HEK293 (cell line): Measurements from ENCODE around the gene SPHK1.

Experiments
- BCL11A ChIP-seq: fragments of 450-650 bp; formaldehyde crosslinking; IDR thresholded peaks from 2 replicates; pipeline ENCODE4 v1.5.1; 2016; ENCODE audit warnings: low read depth, missing biosample characterization, missing genetic modification characterization
- EGR2 ChIP-seq: fragments of 450-650 bp; formaldehyde crosslinking; IDR thresholded peaks from 2 replicates; pipeline ENCODE4 v1.5.1; 2016; ENCODE audit warnings: low read depth, missing biosample characterization, missing genetic modification characterization
- KLF1 ChIP-seq: fragments of 450-650 bp; formaldehyde crosslinking; IDR thresholded peaks from 2 replicates; pipeline ENCODE4 v1.5.1; 2016; ENCODE audit warnings: missing biosample characterization, missing genetic modification characterization
- KLF9 ChIP-seq: fragments of 450-650 bp; formaldehyde crosslinking; IDR thresholded peaks from 2 replicates; pipeline ENCODE4 v1.5.1; 2016; ENCODE audit warnings: missing biosample characterization, missing genetic modification characterization, low read depth
- PRDM10 ChIP-seq: fragments of 450-650 bp; formaldehyde crosslinking; IDR thresholded peaks from 2 replicates; pipeline ENCODE4 v1.5.1; 2016; ENCODE audit warnings: missing biosample characterization, missing genetic modification characterization
- PRDM2 ChIP-seq: fragments of 450-650 bp; formaldehyde crosslinking; IDR thresholded peaks from 2 replicates; pipeline ENCODE4 v1.5.1; 2016; ENCODE audit warnings: missing biosample characterization, missing genetic modification characterization, borderline replicate concordance
- TRIM28 ChIP-seq: IDR thresholded peaks from 2 replicates; pipeline ENCODE4 v1.6.1; 2011; ENCODE audit warnings: low read length, control low read depth, borderline replicate concordance
- ZBTB1 ChIP-seq: fragments of 450-650 bp; formaldehyde crosslinking; IDR thresholded peaks from 2 replicates; pipeline ENCODE4 v1.5.1; 2016; ENCODE audit warnings: missing biosample characterization, missing genetic modification characterization
- ZBTB7A ChIP-seq: fragments of 450-650 bp; formaldehyde crosslinking; IDR thresholded peaks from 2 replicates; pipeline ENCODE4 v1.5.1; 2016; ENCODE audit warnings: low read depth, missing biosample characterization, missing genetic modification characterization
- ZNF114 ChIP-seq: fragments of 450-650 bp; formaldehyde crosslinking; IDR thresholded peaks from 2 replicates; pipeline ENCODE4 v1.5.0; 2017; ENCODE audit warnings: missing biosample characterization, missing genetic modification characterization
- ZNF211 ChIP-seq: fragments of 450-650 bp; formaldehyde crosslinking; IDR thresholded peaks from 2 replicates; pipeline ENCODE4 v1.5.1; 2016; ENCODE audit warnings: low read depth, missing biosample characterization, missing genetic modification characterization
- ZNF248 ChIP-seq: fragments of 450-650 bp; formaldehyde crosslinking; IDR thresholded peaks from 2 replicates; pipeline ENCODE4 v1.5.1; 2017; ENCODE audit warnings: missing biosample characterization, missing genetic modification characterization
- ZNF394 ChIP-seq: fragments of 450-650 bp; formaldehyde crosslinking; IDR thresholded peaks from 2 replicates; pipeline ENCODE4 v1.5.1; 2016; ENCODE audit warnings: missing biosample characterization, missing genetic modification characterization, mild to moderate bottlenecking, moderate library complexity, borderline replicate concordance
- ZNF501 ChIP-seq: fragments of 450-650 bp; formaldehyde crosslinking; IDR thresholded peaks from 2 replicates; pipeline ENCODE4 v1.5.1; 2016; ENCODE audit warnings: missing biosample characterization, missing genetic modification characterization
- ZNF558 ChIP-seq: fragments of 450-650 bp; formaldehyde crosslinking; IDR thresholded peaks from 2 replicates; pipeline ENCODE4 v1.5.1; 2016; ENCODE audit warnings: missing biosample characterization, missing genetic modification characterization
- ZNF837 ChIP-seq: fragments of 450-650 bp; formaldehyde crosslinking; IDR thresholded peaks from 2 replicates; pipeline ENCODE4 v1.5.1; 2016; ENCODE audit warnings: missing biosample characterization, missing genetic modification characterization
- ZSCAN5A ChIP-seq: fragments of 450-650 bp; formaldehyde crosslinking; IDR thresholded peaks from 2 replicates; pipeline ENCODE4 v1.5.1; 2016; ENCODE audit warnings: missing biosample characterization, missing genetic modification characterization

SPHK1 gene

DNA sequence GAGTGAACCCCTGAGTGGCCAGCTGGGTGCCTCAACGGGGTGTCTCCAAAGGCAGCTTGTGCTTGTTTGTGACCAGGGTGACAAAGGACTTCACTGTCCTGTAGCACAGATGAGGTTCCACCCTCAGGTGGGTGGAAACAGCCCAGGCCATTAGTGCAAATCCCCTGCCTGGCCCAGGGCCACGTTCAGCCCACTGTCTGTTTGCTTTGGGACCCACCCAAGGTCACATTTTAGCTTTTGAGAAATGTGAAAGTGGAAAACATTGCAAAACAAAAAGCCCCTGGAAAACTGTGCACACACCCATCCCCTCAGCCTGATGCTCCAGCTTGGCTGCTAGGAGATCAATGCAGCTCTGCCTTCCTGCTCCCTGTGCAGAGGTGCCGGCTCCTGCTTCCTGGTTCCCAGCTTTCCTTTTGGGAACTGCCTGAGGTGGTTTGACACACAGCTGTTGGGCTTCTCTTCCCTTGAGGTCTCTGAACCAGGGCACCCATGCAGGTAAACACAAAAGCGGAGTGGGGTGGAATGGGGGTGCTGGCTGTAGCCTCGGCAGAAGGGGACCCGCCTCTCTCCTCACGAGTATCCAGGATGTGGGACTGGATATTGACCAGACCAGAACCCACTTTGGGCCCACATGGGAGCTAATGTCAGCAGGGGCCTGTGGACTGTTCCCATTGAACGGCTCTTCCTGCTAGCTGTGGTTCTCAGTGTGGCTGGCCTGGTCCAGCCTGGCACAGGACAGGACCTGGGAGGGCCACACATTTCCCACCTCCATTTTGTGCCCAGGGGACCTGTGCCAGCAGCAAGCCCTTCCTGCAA lies 7.9 kb upstream of the SPHK1 start (continued):
- TF ChIP-seq PRDM2 (tag by site-specific recombination): no peak
- TF ChIP-seq ZNF558: no peak
- TF ChIP-seq ZNF394 (tag by site-specific recombination): no peak
- TF ChIP-seq ZNF837 (tag by site-specific recombination): no peak
- no peak for TF ChIP-seq TRIM28
- no peak for TF ChIP-seq ZNF114
- TF ChIP-seq ZNF501 (tag by site-specific recombination): no peak
- TF ChIP-seq ZSCAN5A: no peak
- TF ChIP-seq PRDM10 (tag by site-specific recombination): peak; percentile 93
- no peak for TF ChIP-seq ZNF248
- TF ChIP-seq KLF1 (tag by site-specific recombination): peak; percentile 90
- TF ChIP-seq EGR2 (tag by site-specific recombination): peak; percentile 63
- no peak for TF ChIP-seq ZBTB1
- no peak for TF ChIP-seq KLF9 (tag by site-specific recombination)
- TF ChIP-seq BCL11A: no peak
- no peak for TF ChIP-seq ZNF211 (tag by site-specific recombination)
- TF ChIP-seq ZBTB7A (tag by site-specific recombination): no peak
